D721Med (cell line): ENCODE data around the gene TMEM271.

ENCODE experiments used
- DNase-seq: peaks from one replicate; pipeline ENCODE4 v3.0.0; 2011; ENCODE audit warnings: low spot score; ENCODE audit not compliant: insufficient read length
- FAIRE-seq: peaks from 2 replicates; lab custom pipeline; 2011; peaks lifted over from hg19 to GRCh38; lab: Jason Lieb, UNC
- TF ChIP-seq, protein P1 (sequence below): IDR thresholded peaks from 2 replicates; pipeline ENCODE4 v1.5.1; 2012; ENCODE audit warnings: mild to moderate bottlenecking, control low read depth; ENCODE audit not compliant: insufficient read depth; ENCODE audit errors: missing control alignments

TMEM271 gene

DNA sequence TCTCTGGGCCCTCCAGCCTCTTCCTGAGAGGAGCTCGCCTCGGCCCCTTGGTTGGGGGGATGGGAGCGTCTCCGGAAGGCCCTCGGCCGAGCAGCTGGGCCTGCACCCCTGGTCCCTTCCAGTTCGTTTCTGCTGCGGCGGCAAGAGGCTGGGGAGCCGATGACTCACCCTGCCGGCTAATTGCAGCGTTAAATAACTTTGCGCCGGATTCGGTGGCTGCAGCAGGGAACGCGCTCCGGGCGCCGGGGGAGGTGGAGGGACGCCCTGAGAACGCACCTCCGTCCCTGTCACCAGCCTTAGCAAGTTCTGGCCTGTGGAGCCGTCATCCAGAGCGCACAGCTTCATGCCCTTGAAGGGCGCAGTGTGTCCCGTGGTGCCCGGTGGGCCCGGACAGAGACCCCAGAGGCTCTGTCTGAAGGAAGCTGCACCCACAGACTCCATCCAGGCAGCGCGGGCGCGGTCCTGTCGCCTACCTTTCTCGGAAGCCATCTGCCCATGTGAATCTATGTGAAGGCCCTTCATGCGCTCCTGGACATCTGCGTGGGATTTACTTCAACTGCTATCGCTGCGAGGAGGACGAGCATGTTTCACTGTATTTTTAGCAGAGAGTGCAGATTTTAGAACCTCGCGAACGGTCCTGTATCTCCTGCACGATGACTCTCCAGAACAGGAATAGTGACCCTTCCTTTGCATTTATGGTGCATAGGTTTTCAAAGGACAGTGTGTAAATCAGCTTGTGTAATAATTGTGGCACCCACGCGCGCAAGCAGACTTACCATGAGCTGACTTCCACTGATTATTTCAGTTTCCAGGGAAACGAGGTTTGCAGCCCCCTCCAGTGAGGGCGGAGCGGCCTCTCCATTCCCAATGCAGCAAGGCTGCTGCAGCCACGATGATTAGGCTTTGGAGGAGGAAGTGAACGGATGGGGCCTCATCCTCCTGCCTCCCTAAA, 1.7 kb upstream of the TMEM271 start:
- DNase-seq (no peak), FAIRE-seq (no peak)
- TF ChIP-seq, protein P1, sequence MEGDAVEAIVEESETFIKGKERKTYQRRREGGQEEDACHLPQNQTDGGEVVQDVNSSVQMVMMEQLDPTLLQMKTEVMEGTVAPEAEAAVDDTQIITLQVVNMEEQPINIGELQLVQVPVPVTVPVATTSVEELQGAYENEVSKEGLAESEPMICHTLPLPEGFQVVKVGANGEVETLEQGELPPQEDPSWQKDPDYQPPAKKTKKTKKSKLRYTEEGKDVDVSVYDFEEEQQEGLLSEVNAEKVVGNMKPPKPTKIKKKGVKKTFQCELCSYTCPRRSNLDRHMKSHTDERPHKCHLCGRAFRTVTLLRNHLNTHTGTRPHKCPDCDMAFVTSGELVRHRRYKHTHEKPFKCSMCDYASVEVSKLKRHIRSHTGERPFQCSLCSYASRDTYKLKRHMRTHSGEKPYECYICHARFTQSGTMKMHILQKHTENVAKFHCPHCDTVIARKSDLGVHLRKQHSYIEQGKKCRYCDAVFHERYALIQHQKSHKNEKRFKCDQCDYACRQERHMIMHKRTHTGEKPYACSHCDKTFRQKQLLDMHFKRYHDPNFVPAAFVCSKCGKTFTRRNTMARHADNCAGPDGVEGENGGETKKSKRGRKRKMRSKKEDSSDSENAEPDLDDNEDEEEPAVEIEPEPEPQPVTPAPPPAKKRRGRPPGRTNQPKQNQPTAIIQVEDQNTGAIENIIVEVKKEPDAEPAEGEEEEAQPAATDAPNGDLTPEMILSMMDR: no peak

DNA sequence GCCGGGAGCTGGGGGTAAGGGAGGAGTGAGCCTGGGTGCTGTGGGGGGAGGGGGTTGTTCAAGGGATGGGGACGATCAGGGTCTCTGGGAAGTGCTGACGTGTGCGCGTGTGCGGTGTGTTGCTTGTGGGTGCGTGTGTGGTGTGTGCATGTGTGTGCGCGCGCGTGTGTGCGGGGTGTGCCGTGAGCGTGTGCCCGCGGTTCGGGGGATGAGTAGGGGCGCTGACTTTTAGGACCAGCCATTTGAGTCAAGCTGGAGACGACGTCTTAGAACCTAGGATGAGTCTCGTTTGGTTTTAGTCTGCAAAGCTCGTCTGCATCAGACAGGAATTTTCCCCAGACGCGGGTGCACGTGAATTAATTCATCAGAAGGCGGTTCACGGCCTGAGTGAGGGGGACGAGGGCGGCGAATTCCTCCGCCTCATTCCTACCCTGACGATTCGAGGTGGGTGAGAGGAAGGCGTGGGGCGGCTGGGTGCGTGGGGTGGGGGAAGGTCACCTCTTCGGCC, 950 bp upstream of the TMEM271 start:
- TF ChIP-seq, protein P1: no peak
- FAIRE-seq (no peak), DNase-seq (peak; percentile 50)

DNA sequence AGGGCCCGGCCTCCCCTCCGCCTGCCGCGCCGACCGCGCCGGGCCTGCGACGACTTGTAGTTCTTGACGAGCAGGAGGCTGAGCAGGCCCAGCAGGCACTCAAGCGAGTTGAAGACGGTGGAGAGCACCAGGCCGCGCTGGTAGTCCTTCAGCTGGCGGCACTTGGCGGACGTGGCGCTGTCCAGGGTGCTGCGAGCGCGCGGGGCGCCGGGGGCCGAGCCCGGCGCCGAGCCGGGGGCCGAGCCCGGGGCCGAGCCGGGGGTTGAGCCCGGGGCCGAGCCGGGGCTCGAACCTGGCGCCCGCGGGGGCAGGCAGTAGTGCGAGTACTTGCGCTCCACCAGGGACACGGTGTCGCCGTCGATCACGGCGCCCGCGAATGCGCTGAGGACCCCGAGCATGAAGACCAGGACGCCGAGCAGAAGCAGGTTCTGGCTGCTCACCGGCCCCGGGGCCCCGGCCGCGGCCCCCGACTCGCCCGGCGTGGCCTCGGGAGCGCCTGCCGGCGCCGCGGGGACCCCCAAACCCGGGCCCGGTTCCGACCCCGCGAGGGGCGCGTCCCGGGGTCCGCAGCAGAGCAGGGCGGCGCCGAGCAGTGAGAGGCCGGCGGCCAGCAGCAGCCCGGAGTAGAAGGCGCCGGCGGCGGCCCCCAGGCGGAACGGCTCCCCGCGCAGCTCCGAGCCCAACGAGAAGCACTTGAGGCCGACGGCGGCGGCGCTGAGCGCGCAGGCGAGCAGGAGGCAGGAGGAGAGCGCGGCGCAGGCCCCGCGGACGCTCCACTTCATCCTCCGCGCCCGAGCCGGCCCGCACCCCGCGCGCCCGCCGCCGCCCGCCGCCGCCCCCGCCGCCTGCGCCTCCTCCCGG, 584 bp downstream of the TMEM271 start:
- FAIRE-seq: no peak
- TF ChIP-seq, protein P1: no peak
- no peak for DNase-seq

DNA sequence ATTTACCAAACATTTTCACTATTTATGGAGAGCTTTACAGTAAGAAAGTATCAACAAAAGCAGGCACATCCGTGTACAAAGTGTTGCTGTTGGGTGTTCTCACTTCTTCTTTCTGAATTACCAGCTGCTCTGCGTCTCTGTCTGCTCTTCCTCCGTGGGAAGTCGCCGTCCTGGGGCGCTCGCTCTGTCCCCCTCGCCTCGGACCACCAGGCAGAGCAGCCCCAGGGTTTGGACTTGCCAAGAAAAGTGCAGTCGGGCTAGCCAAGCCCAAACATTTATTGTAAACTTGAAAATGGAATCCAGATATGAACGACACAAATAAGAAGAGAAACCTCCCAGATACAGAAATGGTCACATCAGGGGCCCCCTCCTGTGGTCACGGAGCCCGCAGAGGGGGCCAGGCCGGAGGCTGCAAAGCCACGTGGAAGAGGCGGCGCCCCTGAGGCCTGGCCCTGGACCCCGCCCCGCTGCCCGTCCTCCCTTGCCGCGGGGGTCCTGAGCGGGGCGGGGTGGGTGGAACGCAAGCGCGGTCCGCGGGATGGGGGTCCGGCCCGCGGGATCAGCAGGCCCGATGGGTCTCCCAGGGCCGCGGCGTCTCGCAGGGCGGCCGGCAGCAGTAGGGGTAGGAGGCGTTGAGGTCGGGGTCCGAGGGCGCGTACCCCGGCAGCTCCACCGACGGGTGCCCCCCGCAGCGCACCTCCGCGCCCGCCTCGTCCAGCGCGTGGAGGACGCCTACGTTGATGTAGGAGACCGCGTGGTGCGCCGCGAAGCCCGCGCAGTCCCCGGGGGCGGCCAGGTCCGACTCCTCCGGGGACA, 1.5 kb downstream of the TMEM271 start:
- DNase-seq (no peak), FAIRE-seq (no peak)
- TF ChIP-seq, protein P1: no peak

DNA sequence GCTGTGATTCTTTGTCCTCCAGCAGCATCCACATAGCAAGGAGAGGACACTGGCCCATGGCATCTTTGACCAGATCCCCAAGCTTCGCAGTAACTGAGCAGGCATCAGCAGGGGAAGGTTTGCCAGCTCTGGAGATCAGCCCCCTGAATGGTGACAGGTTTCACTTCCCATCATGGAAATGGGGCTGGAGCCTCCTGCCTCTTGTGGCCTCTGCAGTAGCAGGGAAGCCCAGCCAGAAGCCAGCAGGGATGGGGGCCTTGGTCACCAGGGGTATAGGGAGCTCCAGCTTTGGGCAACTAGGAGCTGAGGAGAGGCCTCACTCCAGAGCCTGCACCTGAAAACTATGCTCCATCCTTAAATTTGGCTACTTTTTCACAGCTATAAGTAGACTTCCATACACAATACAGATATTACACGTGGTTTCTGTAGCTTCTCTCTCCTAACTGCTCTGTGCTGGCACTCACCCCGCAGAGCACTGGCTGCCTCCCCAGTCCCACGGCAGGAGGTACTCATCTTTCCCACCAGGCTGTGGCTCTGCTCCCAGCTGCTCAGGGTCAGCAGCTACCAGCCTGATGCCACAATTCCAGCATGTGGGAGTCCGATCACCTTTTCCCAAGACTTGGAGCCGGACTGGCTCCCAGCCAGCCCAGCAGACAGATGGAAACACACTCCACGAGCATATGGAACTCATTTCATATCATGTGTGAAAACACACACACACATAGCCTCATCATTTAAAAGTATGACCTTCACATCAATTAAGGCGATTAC, 2.8 kb downstream of the TMEM271 start:
- FAIRE-seq: no peak
- no peak for DNase-seq
- TF ChIP-seq, protein P1: no peak

DNA sequence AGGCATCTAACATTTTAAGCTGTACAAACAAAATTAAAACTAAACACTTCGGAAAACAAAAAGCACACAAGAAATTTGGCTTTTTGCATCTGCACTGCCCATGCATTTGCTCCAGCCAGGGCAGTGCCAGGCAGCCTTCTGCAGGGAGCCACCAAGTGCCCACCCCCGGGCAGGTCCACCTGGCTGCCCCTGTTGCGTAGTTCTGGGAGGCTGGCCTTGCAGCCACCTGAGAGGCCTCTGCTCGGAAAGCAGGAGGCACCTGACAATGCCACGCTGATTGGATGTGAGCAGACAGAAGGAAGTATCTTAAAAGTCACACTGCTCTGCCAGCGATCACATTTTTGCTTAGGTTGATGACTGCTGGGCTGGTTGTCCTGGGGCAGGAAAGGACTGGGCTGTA, 3.5 kb downstream of the TMEM271 start:
- TF ChIP-seq, protein P1: no peak
- FAIRE-seq (no peak), DNase-seq (no peak)
